ENCODE results near the gene CES2.
"Not testable (repeated sequence)": the region's sequence is repeated elsewhere in the genome, so short reads cannot be mapped to it uniquely, and the experiment has no call there.

Gene CES2

DNA sequence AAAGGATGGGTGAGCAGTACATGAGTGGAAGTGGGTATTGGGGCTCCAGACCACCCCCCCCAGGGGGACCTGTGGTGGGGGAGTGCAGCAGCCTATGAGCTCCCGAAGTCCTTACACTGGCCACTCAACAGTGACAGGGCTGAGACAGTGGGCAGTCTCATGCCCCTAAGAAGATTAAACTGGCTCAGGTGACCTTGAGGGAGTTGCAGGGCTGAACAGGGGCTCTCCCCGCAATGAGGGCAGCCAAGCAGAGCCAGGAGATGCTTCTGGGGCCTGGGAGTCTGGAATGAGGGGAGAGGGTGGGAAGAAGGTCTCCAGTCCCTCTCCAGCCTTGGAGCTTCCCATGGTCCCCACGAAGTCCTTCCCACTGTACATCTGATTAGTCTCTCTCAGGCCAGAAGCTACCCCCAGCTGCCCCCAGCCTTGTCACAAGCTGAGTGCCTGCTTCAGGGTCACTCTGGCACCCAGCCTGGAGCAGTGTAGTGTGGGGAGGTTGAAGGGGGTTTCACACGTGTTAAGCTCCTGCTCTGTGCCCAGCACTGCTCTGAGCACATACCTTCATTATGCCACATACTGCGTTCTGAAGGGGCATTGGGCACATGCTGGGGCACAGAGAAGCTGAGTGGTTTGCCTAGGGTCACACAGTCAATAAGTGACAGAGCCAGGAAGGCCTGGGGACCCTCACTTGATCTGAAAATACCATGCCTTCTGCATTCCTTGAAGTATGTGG is 15.6 kb upstream of the CES2 start:
- DNase-seq (ENCODE audit: low read depth in 2 of 2): no peak

GRCh38 chr16:66920299-66920590 is 15.1 kb upstream of the CES2 start:
- no peak for DNase-seq (ENCODE audit: low read depth in 2 of 2)

GRCh38 chr16:66920924-66921680 is 14.2 kb upstream of the CES2 start:
- no peak for DNase-seq (ENCODE audit: low read depth in 2 of 2)

- DNase-seq (ENCODE audit: low read depth in 2 of 2): no peak
These were observed 13.4 kb upstream of the CES2 start for GRCh38 chr16:66921729-66922450.

- no peak for DNase-seq (ENCODE audit: low read depth in 2 of 2)
These were observed 12.0 kb upstream of the CES2 start for GRCh38 chr16:66923247-66923731.

DNA sequence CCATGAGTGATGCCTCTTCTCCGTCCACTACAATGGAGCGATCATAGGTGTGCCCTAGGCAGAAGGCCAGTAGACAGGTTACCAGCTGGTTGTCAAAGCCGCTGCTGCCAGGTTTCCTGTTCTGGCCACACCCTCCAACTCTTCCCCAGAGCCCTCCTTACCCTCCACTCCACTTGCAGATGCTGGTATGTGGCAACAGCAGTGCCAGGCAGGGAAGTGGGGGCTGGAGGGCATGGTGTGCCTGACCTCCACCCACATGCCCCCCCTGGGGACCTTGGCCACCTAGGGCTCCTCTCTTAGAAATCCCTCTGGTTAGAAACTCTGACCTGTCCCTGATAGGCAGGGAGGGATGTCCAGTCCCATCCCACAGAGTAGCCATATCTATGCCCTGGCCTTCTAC is 11.4 kb upstream of the CES2 start:
- no peak for DNase-seq (ENCODE audit: low read depth in 2 of 2)

GRCh38 chr16:66924527-66925321 is 10.6 kb upstream of the CES2 start:
- no peak for DNase-seq (ENCODE audit: low read depth in 2 of 2)

- DNase-seq (ENCODE audit: low read depth in 2 of 2): no peak
These were observed 9.9 kb upstream of the CES2 start, which contains the start of gene RRAD for GRCh38 chr16:66925322-66925840. RRAD (minus strand) TSS chr16:66925535; CDS start chr16:66925179, 356 bp downstream.

DNA sequence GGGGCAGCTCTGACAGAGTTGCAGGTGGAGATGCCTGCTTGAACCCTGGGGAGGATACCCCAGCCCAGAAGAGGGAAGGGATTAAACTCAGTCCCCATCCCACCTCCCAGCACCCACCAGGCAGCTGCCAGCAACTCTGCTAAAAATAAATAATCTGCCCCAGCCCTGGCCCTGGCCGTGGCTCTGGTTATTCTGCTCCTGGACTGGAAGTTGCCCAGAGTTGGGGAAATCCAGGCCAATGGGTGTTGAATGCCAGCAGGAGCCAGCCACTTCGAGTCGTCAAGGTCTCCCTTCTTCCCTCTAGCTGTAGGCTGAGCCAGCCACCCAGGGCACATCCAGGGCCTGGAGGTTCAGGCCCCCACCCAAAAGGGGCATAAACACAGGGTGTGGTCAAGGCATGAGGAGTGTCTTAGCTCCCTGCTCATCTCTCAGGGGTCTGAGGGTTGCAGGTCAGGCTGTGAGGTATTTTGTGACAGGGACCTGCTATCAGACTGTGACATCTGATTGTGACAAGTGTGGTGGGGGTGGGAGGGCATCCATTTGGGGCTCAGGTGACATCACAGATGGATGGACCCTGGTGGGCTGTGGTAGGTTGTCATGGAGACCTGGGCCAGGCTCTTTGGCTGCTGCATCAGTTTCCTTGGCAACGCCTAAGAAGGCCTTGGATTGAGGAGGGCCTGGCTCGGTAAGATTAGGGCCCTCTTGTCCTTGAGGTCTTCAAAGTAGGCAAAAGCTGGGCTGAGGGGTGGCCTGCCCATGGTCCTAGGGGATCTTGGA is 9.0 kb upstream of the CES2 start:
- DNase-seq (ENCODE audit: low read depth in 2 of 2): no peak

- peak in 1 of 2 experiments; percentile 8 for DNase-seq (ENCODE audit: low read depth in 2 of 2)
These were observed 8.3 kb upstream of the CES2 start for GRCh38 chr16:66926961-66927436.

GRCh38 chr16:66927918-66928649 is 7.2 kb upstream of the CES2 start:
- no peak for DNase-seq (ENCODE audit: low read depth in 2 of 2)

- no peak for DNase-seq (ENCODE audit: low read depth in 2 of 2)
These were observed 6.5 kb upstream of the CES2 start for GRCh38 chr16:66928702-66929388.

DNA sequence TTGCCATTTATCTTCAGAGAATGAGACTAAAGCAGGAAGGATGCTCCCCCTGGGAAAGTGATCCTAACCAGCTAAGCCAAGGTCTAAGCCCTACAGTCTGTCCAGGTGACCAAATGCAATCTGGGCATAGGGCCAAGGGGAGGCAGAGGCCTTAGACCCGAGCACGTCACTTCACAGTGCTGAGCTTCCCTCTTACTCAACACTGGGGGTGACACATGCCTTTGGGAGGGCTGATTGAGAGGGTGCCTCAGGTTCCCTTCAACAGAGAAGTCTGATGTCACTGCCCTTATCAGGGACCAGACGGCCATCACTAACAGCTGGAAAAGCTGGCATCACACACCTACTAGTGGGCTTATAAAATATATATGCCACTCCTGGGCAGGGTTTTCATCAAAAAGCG is 5.1 kb upstream of the CES2 start:
- DNase-seq (ENCODE audit: low read depth in 2 of 2): no peak

DNA sequence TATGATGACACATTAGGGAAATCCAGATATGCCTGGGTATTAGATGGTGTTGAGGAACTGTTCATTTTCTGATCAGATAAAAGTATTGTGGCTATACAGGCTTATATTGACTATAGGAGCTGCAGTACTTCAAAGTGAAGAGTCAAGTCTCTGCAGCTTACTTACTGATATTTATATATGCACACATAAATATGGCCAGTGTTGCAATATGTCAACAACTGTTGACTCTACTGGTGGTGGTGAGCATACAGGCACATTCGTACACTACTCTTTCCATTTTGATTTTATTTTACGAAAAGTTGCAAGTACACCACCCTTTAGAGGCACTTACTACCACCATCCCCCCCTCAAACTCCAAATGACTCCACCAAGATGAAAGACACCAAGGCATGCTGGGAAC is 3.7 kb upstream of the CES2 start:
- DNase-seq (ENCODE audit: low read depth in 2 of 2): no peak

- DNase-seq (ENCODE audit: low read depth in 2 of 2): no peak
These were observed 3.2 kb upstream of the CES2 start for GRCh38 chr16:66932076-66932475.

DNA sequence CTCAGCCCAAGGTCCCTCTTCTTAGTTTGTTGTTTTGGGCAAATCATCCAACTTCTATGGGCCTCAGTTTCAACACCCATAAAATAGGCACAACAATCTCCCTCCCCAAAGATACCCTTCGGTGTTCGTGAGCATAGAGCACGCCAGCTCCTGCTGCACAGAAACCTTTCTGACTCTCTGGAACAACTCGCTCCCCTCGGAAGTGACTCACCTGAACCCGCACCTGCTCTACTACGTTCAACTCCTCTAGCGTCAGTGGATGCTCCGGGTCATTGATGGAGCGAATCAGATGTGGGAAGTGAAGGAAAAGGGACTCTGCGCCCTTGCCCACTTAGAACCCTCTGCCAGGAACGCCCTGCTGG is 1.6 kb upstream of the CES2 start:
- no peak for DNase-seq (ENCODE audit: low read depth in 2 of 2)

DNA sequence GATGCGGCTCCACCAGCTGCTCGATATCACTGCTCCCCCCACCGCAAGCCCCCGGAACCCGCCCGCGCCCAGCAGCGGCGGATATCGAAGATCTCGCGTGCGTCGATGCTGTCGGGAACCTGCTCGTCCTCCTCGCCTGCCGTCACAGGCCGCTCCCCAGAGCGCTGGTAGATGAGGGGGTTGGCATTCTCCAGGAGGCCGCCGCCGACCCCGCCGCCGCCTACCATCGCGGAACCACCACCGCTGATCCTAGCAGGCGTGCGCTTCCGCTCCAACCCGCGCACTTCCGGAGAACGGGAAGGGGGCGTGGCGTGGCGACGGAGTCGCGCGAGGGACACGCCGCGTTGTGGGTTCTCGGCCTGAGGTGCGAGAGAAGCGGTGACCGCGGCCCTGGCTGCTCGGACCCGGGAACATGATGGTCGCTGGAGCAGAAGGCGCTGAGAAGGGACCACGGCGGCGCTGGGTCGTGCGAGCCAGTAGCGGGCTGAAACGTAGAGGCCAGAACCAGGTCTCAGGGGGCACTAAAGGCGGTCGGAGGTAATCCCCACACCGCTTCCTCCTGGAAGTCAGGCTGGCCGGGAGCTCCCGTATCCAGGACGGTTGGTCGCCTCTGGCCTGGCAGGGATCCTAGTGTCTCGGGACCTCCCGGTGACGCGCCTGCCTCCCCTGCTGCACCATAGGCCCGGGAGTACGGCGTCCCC is 1.0 kb upstream of the CES2 start, which contains the start of gene CIAO2B:
CIAO2B (minus strand) TSS at position 265 of the 701 bp plus-strand sequence; CDS start at position 227, 38 bp downstream.
- DNase-seq (ENCODE audit: low read depth in 2 of 2): peak; percentile 33 to 48

DNA sequence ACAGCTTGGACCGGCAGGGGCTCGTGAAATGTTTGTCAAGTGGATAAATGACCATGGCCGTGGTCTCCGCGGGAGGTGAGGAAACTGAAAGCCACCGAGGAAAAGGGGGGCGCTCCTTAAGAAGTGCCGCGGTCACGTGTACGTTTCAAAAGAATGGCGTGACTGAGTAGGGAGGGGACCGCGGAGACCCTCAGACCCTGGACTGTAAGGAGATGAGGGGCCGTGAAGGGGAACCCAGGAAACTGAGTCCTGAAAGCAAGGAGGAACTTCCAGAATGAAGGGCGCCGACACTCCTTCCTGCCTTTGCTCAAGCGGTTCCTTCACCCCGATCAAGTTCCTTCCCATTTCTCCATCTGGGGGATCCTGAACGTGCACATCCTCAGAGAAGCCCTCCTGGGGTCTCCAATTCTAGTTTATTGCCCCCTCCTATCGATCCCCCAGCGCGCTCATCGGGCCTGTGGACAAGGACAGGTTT is 440 bp upstream of the CES2 start:
- DNase-seq (ENCODE audit: low read depth in 2 of 2): not testable (repeated sequence)
